Measurements from ENCODE around the gene EIF3I. TPM values are rescaled to one million over a fixed set of nuclear protein-coding genes. Genes with fewer than 3 reads are reported as not detected.
A peak's percentile ranks its signal among the peaks of the same experiment; 100 is the strongest.

The EIF3I gene
- polyA plus RNA-seq, 1 of the 3 experiments (the other 2 are of a cell fraction): 479 TPM

DNA sequence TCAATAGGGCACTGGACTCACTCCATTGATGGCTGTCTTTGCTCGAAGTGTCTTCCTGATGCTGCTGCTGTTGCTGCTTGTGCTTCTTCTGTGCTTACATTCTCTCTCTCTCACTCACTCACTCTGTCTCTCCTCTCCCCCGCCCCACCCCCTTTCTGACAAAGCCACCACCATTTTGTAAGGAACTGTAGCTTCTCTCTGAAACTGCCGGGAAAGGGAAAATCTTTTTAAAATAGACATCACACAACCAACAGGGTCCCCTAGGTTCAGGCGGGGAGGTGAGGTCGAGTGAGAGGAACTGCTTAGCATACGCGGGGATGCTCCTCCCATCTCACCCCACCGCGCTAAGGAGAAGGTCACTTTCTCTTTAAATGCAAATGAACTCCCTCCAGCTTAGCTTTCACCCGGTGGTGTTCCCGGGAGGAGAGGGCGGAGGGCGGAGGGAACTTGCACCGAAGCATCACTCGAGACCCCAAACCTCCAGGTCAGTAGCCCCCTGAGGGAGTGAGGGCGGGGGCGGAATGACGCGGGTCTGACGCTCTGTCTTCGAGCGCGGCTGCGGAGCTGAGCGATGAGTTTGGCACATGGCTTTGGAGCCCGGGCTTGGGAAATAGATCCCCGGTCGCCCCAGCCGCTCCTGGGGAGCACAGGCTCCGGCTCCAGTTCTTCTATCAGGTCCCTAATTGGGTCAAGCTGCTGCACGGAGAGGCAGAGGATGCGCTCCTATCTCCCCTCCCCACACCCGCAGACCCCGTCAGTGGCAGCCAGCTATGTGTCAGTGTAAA is 21.8 kb upstream of the EIF3I start, which contains the start of gene CCDC28B:
TSS of gene CCDC28B (plus strand) at position 370 of the 785 bp plus-strand sequence. CDS start 1,341 bp downstream, outside the sequence.
- Histone ChIP-seq H4K20me1 (ENCODE audit: insufficient read depth) (no peaks in the 10 kb centered on the region), H3K9me3 (no peaks in the 10 kb centered on the region), H3K4me2 (peak within 1 kb of the TSS; percentile 75), H3F3A (replicated peaks; ENCODE audit: insufficient read depth) (peaks cover 18% of the 10 kb centered on the region), H3K4me1 (ENCODE audit: control insufficient read depth in 1 of 2, insufficient read depth in 2 of 2, low read depth in 1 of 2, low read length in 1 of 2) (peaks cover 22 to 36% of the 10 kb centered on the region in 2 experiments; a peak in 3 of 4 replicates), H3K4me3 (ENCODE audit: low read depth in 2 of 2, low read length in 1 of 2) (peak within 1 kb of the TSS; percentile 69 to 75), H3K9me2 (no peaks in the 10 kb centered on the region), H3K9ac (peak within 1 kb of the TSS; percentile 70), H3K27me3 (ENCODE audit: insufficient read depth) (no peaks in the 10 kb centered on the region), H3K79me2 (ENCODE audit: insufficient read depth) (no peaks in the 10 kb centered on the region), H2AFZ (ENCODE audit: low read depth) (peak within 1 kb of the TSS; percentile 63), H3K27ac (ENCODE audit: low read depth in 2 of 2, low read length in 1 of 2) (peak within 1 kb of the TSS; percentile 77 to 91), H3K36me3 (replicated peaks in 1 of 2; ENCODE audit: control insufficient read depth in 1 of 2, insufficient read depth in 2 of 2, low read length in 1 of 2) (peaks cover 11 to 32% of the 10 kb centered on the region in 2 experiments)
- no peak for TF ChIP-seq GATA2 (CRISPR knock-in tag; IDR thresholded peaks at IDR 0.05)
- no peak for TF ChIP-seq NFIC (IDR thresholded peaks at IDR 0.05; ENCODE audit: borderline replicate concordance)
- peak; percentile 62; the same call in 1 of the 2 replicates for TF ChIP-seq YY1 (IDR thresholded peaks at IDR 0.05; ENCODE audit: low read depth)
- TF ChIP-seq, protein P1, sequence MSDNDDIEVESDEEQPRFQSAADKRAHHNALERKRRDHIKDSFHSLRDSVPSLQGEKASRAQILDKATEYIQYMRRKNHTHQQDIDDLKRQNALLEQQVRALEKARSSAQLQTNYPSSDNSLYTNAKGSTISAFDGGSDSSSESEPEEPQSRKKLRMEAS (IDR thresholded peaks at IDR 0.05; ENCODE audit: low read depth): peak; percentile 93
- TF ChIP-seq TAF1 (IDR thresholded peaks at IDR 0.05; ENCODE audit: borderline replicate concordance, low read depth, low read length): 0 out of 2 replicates have a peak, but pooled peaks have one; percentile 24
- TF ChIP-seq RFX5 (IDR thresholded peaks at IDR 0.05; ENCODE audit: low read length): no peak
- peak; percentile 13; the same call in 1 of the 2 replicates for TF ChIP-seq GABPA (IDR thresholded peaks at IDR 0.05; ENCODE audit: low read depth)
- TF ChIP-seq POLR2AphosphoS5 (IDR thresholded peaks at IDR 0.05; ENCODE audit: low read depth, low read length): peak; percentile 27; the same call in 1 of the 2 replicates
- TF ChIP-seq MXI1 (IDR thresholded peaks at IDR 0.05; ENCODE audit: low read depth, low read length): peak; percentile 78; the same call in 1 of the 2 replicates
- TF ChIP-seq, protein P2, sequence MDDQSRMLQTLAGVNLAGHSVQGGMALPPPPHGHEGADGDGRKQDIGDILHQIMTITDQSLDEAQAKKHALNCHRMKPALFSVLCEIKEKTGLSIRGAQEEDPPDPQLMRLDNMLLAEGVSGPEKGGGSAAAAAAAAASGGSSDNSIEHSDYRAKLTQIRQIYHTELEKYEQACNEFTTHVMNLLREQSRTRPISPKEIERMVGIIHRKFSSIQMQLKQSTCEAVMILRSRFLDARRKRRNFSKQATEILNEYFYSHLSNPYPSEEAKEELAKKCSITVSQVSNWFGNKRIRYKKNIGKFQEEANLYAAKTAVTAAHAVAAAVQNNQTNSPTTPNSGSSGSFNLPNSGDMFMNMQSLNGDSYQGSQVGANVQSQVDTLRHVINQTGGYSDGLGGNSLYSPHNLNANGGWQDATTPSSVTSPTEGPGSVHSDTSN (IDR thresholded peaks at IDR 0.05): peak; percentile 12; the same call in 1 of the 2 replicates
- peak; percentile 86 for DNase-seq
- ChIA-PET POLR2A (interaction anchor here (0.8 to 2.2 kb wide), 6 partner anchors 9 to 136 kb away, joined by 3 to 15 read pairs (median 5); partner anchors contain the start of genes DCDC2B, KPNA6, MARCKSL1 and TXLNA), CTCF (interaction anchor here (1.3 to 2.1 kb wide), 4 partner anchors 14 to 200 kb away, joined by 3 to 13 read pairs (median 5); partner anchors contain the start of gene FAM167B)
- 0% methylated on average over 13 of the region's 34 CpGs for WGBS (ENCODE audit: low lambda C conversion rate)

DNA sequence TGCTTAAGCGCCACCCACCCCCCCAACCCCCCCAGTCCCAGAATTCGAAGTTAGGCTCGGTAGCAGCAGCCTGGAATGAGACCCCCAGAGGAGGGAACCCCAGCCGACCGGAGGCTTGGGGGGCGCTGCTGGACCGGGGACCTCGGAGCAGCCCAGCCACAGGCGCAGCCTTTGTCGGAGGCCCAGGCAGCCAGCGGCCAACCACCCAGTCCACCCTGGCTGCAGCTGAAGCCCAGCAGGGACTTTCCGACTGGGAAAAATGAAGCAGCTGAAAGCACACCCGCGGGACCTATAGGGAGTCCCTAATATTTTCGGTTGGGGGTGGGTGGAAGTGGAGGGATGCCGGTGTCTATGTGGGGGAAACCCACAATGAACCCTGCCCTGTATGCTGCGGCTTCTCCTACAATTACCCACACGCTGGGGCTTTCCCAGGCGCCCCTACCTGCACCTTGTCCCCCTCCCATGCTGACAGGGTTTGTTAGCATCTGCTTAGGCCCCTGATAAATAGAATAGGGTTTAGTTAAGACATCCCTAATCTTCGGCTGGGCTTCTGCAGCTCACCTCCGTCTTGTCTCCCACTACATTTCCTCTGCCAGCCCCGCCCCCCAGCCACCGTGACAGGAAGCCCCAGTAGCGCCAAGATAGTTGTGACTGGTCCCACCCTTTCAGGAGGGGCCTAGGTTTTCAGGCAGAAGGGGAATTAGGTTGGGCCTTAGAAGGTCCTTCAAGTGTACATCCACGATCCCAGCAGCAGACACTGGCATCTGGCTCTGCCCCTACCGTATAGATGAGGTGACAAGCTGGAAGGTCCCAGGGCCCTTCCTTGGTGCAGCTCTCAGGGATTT is 21.0 kb upstream of the EIF3I start:
- H3K4me1 ChIP-seq (ENCODE audit: control insufficient read depth in 1 of 2, insufficient read depth in 2 of 2, low read depth in 1 of 2, low read length in 1 of 2): peaks cover 18 to 42% of the 10 kb centered on the region in 2 experiments; a peak in 3 of 4 replicates
- H4K20me1 ChIP-seq (ENCODE audit: insufficient read depth): no peaks in the 10 kb centered on the region
- peak overlapping the region; percentile 77 to 91; a peak in 3 of 4 replicates for H3K27ac ChIP-seq (ENCODE audit: low read depth in 2 of 2, low read length in 1 of 2)
- peaks cover 15% of the 10 kb centered on the region for H3F3A ChIP-seq (replicated peaks; ENCODE audit: insufficient read depth)
- ChIA-PET POLR2A (interaction anchor here (0.8 to 2.2 kb wide), 7 partner anchors 9 to 193 kb away, joined by 3 to 15 read pairs (median 4); partner anchors contain the start of genes BSDC1, DCDC2B, MARCKSL1 and TXLNA), CTCF (interaction anchor here (1.3 to 2.1 kb wide), 4 partner anchors 15 to 199 kb away, joined by 3 to 13 read pairs (median 5); partner anchors contain the start of gene FAM167B)
- H3K79me2 ChIP-seq (ENCODE audit: insufficient read depth): peaks cover 4% of the 10 kb centered on the region; the same call in 1 of the 2 replicates
- TF ChIP-seq MXI1 (IDR thresholded peaks at IDR 0.05; ENCODE audit: low read depth, low read length): peak; percentile 36; the same call in 1 of the 2 replicates
- TF ChIP-seq FOXJ3 (CRISPR knock-in tag; IDR thresholded peaks at IDR 0.05): no peak
- TF ChIP-seq, protein P3, sequence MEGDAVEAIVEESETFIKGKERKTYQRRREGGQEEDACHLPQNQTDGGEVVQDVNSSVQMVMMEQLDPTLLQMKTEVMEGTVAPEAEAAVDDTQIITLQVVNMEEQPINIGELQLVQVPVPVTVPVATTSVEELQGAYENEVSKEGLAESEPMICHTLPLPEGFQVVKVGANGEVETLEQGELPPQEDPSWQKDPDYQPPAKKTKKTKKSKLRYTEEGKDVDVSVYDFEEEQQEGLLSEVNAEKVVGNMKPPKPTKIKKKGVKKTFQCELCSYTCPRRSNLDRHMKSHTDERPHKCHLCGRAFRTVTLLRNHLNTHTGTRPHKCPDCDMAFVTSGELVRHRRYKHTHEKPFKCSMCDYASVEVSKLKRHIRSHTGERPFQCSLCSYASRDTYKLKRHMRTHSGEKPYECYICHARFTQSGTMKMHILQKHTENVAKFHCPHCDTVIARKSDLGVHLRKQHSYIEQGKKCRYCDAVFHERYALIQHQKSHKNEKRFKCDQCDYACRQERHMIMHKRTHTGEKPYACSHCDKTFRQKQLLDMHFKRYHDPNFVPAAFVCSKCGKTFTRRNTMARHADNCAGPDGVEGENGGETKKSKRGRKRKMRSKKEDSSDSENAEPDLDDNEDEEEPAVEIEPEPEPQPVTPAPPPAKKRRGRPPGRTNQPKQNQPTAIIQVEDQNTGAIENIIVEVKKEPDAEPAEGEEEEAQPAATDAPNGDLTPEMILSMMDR (IDR thresholded peaks at IDR 0.05): peak; percentile 13; the same call in 1 of the 2 replicates
- TF ChIP-seq SMC3 (IDR thresholded peaks at IDR 0.05; ENCODE audit: low read depth, low read length): no peak
- TF ChIP-seq, protein P4, sequence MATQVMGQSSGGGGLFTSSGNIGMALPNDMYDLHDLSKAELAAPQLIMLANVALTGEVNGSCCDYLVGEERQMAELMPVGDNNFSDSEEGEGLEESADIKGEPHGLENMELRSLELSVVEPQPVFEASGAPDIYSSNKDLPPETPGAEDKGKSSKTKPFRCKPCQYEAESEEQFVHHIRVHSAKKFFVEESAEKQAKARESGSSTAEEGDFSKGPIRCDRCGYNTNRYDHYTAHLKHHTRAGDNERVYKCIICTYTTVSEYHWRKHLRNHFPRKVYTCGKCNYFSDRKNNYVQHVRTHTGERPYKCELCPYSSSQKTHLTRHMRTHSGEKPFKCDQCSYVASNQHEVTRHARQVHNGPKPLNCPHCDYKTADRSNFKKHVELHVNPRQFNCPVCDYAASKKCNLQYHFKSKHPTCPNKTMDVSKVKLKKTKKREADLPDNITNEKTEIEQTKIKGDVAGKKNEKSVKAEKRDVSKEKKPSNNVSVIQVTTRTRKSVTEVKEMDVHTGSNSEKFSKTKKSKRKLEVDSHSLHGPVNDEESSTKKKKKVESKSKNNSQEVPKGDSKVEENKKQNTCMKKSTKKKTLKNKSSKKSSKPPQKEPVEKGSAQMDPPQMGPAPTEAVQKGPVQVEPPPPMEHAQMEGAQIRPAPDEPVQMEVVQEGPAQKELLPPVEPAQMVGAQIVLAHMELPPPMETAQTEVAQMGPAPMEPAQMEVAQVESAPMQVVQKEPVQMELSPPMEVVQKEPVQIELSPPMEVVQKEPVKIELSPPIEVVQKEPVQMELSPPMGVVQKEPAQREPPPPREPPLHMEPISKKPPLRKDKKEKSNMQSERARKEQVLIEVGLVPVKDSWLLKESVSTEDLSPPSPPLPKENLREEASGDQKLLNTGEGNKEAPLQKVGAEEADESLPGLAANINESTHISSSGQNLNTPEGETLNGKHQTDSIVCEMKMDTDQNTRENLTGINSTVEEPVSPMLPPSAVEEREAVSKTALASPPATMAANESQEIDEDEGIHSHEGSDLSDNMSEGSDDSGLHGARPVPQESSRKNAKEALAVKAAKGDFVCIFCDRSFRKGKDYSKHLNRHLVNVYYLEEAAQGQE (IDR thresholded peaks at IDR 0.05; ENCODE audit: low read depth, low read length): no peak
- TF ChIP-seq GABPA (IDR thresholded peaks at IDR 0.05; ENCODE audit: low read depth): 0 out of 2 replicates have a peak, but pooled peaks have one; percentile 13
- TF ChIP-seq FOSL2 (IDR thresholded peaks at IDR 0.05; ENCODE audit: borderline replicate concordance, low read depth): no peak
- peaks cover 11 to 24% of the 10 kb centered on the region in 2 experiments for H3K36me3 ChIP-seq (replicated peaks in 1 of 2; ENCODE audit: control insufficient read depth in 1 of 2, insufficient read depth in 2 of 2, low read length in 1 of 2)
- WGBS (ENCODE audit: low lambda C conversion rate): 15% methylated on average over 13 of the region's 26 CpGs
- no peaks in the 10 kb centered on the region for H3K27me3 ChIP-seq (ENCODE audit: insufficient read depth)
- no peaks in the 10 kb centered on the region for H3K9me2 ChIP-seq
- H3K9ac ChIP-seq: peak overlapping the region; percentile 70
- peak overlapping the region; percentile 63; the same call in 1 of the 2 replicates for H2AFZ ChIP-seq (ENCODE audit: low read depth)
- no peaks in the 10 kb centered on the region for H3K9me3 ChIP-seq
- peak; percentile 65 for DNase-seq
- H3K4me3 ChIP-seq (ENCODE audit: low read depth in 2 of 2, low read length in 1 of 2): peak overlapping the region; percentile 69 to 75
- peak overlapping the region; percentile 75 for H3K4me2 ChIP-seq

All from SK-N-SH (cell line).